NCI-H1105 treated with DMSO at 0.1 percent for 48 hours (cell line): ENCODE data around the gene MYH8.

Source experiments
- DNase-seq: peaks from one replicate; lab custom pipeline; 2025; lab: John Stamatoyannopoulos, UW

MYH8 gene

DNA sequence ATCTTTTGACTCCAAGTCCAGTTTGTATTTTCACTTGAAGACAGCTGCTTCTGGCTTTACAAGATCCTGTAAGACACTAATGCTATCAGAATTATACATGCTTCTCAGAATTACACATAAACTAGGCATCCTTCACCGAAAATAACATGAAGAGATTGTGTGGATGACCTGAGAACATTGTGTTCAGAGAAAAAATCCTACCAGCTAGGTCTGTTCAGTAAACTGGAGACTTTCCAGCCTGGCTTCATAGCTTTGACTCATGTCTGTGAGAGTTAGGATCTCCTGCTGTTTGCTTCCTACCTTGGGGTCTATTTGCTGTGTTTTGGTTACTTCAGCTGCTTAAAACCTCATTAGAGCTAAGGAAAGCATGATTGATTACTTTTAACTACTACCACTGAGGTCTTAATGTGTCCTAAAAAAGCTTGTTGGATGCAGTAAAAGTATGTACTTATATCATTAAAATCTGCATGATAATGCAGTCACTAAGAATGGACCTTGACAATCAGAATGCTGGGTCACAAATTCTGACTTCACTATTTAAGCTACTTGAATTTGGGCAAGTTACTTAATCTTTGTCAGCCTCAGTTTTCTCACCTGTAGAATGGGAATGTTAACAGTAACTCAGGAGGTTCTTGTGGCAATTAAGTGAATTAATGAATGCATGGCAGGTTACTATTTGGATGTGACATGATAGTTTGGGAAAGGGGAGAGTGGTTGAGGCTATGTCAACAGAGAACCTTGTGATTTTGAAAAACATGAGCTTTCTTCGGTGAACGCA, 40.9 kb downstream of the MYH8 start:
- no peak for DNase-seq

DNA sequence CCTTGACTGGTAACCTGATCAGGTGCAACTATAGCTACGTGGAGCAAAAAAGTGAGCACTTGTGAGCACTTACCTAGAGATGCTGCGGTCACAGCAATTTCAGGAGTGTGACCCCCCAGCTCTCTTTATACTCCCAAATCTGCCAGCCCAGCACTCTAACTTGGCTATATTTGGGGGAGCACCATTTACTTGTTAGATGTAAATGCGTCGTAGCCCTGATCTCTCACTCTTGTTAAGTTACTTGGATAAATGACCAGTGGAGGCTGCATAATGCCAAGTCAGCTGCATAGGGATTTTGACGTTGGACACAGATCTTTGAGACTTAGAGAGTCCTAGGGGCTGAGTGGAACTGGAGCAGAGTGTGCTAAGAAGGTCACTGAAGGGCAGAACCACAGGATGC, 48.8 kb downstream of the MYH8 start, which contains the start of gene MYH13:
Gene MYH13, minus strand, starts transcription at position 101 of the 400 bp plus-strand sequence. CDS start 8,476 bp downstream, outside the sequence.
- no peak for DNase-seq

DNA sequence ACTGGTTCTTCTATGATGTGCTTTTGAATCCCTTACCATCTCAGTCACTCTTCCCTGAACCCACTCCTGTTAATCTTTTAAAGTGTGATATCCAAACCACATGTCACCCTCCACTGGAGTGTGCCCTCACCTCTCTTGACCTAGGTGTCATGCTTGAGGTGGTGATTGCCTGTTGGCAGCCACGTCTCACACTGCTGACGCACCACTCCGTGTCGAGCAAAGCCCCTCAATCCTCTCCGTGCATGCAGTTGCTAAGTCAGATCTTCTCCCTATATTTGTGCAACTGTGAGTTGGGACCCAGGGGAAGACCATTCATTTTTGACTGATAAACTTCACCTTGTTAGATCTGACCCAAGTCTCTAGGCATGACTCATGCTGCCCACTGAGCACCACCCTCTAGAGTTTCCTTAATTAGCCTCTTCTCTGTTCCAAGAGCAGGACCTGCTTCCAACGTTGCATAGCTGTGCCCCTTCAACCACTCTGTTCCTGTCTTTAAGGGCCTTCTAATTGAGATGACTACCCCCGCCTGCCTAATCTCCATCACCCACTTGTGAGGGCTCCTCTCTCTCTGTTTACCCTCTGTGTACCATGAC, 51.6 kb downstream of the MYH8 start:
- no peak for DNase-seq

DNA sequence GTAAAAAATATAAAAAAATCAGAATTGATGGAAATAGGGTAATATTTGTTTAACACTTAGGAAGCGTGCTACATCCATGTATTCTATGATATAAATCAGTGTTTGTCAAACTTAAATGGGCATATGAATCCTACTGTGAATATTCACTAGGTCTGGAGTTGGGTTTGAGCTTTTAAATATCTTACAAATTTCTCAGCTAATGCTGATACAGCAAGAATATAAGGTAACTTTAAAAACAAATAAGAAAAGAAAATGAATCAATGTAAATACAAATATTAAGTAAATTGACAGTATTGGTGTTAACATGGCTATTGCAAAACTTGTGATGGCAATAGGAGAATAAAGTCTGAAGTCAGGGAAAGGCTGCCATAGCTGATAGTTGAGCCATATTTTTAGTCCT, 52.5 kb downstream of the MYH8 start:
- no peak for DNase-seq

DNA sequence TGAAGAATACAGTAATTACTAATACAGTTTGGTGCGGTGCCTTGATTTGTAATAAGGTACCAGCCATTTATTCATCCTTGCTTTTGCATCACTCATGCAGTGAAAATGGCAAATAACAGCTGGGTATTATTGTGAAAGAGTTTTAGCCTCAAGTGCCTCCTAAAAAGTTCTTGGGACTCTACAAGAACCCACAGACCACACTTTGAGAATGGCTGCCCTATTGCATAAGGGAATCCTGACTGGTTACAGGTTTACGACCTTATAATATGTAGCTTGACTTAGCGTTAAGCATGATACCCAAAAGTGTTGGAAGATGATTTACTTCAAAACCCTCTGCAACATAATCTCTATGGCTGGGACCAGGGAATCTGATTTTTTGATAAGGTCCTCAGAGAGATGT, 53.2 kb downstream of the MYH8 start:
- DNase-seq: no peak

DNA sequence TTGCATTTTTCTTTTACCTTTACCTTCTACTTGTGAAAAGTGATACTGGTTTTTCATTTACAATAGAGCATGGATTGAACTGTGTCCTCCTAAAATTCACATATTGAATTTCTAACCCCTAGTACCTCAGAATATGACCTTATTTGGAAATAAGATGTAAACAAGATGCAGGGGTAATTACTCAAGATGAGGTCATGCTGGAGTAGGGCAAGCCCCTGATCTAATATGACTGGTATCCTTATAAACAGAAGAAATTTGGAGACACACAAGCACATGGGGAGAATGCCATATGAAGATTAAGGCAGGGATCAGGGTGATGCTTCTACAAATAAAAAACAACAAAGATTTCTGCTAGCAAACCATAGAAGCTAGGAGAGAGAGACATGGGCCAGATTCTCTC, 61.2 kb downstream of the MYH8 start:
- DNase-seq: no peak

DNA sequence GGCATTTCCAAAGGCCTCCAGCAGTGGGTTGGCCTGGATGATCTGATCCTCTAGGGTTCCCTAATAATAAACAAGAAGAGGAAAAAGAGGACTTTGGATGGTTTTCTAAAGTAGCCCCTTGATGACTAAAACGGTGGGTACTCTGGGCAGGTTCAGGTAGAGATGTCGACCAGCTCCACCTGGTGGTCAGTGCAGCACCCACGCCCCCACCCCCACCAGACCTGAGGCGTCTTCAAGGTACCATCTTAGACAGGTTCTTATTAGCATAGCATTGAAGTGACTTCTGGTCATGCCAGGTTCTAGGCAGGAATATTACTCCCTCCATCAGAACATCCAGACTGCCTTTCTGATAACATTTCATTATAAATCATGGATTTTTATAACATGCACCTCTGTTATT, 64.0 kb downstream of the MYH8 start:
- no peak for DNase-seq

DNA sequence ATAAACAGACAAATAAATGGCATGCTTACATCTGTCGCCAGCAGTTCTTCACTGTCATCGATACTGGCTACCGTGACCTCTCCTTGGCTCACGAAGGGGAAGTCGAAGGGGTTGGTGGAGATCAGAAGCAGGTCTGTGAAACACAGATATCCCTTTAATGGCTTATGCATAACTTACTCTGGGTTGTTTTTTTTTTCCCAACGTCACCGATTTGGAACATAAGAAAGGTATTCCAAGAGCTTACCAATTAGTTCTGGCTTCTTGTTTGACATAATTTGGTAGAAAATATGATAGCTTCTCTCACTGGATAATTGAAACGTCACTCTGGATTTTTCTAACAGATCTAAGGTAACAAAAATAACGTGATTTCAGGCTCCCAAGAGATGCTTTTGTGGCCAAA, 67.1 kb downstream of the MYH8 start:
- no peak for DNase-seq

DNA sequence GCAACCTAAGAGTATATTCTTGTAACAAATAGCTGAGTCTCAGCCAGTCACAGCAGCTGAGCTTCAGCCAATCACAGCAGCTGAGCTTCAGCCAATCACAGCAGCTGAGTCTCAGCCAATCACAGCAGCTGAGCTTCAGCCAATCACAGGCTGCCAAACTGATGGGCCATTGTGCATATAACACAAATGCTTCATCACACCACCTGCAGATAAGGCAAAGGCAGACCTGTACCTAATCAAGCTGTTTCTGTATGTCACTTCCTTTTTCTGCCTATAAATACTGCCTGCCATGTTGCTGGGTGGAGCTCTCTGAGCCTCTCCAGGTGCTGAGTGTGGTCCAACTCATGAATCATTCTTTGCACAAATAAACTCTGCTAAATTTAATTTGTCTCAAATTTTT, 68.9 kb downstream of the MYH8 start:
- DNase-seq: no peak

DNA sequence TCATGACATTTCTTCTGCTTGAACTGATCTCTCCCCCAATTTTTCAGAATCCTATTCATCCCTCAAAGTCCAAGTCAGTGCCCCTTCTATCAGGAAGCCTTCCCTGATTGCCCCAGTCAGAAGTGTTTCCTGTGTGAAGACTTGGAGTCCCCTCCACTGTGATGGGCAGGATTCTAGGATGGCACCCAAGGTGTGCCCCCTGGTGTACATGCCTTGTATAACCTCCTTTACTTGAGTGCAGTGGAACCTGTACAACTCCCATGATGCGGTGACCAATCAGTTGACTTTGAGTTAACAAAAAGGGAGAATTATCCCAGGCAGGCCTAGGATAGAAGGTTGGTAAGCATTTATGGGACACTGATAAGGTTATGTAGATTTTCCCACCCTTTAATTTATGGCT, 72.3 kb downstream of the MYH8 start:
- DNase-seq: no peak

DNA sequence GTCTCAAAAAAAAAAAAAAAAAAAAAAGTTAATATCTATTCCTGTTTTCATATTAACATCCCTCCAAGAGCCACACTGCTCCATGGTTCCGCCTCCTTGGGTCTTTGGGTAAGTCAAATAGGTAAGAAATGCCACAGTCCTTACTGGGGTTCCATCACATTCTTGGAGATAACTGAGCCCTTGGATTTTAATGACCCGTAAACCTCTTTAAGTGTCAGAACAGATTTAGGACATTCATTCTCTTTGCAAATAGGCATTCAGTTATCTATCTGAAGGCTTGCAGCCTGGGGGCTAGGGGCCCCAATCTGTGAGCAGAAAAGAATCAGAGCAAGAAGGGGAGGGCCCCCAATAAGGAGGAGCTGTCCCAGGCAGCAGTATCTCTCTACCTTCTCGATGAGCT, 76.9 kb downstream of the MYH8 start:
- DNase-seq: no peak
